GM10266 (cell line): ENCODE measurements around the gene HIVEP1.

Experiments used
- DNase-seq: peaks from one replicate; pipeline ENCODE4 v3.0.0; 2012; ENCODE audit errors: extremely low spot score
- TF ChIP-seq, protein P1 (sequence below): IDR thresholded peaks from 2 replicates; pipeline ENCODE4 v1.5.1; 2012; ENCODE audit warnings: mild to moderate bottlenecking, low read depth; ENCODE audit not compliant: control insufficient read depth, insufficient read depth; ENCODE audit errors: missing control alignments

The HIVEP1 gene

GRCh38 chr6:12071064-12071615 is 59.0 kb downstream of the HIVEP1 start:
- no peak for DNase-seq
- TF ChIP-seq, protein P1, sequence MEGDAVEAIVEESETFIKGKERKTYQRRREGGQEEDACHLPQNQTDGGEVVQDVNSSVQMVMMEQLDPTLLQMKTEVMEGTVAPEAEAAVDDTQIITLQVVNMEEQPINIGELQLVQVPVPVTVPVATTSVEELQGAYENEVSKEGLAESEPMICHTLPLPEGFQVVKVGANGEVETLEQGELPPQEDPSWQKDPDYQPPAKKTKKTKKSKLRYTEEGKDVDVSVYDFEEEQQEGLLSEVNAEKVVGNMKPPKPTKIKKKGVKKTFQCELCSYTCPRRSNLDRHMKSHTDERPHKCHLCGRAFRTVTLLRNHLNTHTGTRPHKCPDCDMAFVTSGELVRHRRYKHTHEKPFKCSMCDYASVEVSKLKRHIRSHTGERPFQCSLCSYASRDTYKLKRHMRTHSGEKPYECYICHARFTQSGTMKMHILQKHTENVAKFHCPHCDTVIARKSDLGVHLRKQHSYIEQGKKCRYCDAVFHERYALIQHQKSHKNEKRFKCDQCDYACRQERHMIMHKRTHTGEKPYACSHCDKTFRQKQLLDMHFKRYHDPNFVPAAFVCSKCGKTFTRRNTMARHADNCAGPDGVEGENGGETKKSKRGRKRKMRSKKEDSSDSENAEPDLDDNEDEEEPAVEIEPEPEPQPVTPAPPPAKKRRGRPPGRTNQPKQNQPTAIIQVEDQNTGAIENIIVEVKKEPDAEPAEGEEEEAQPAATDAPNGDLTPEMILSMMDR, result no peak

GRCh38 chr6:12075067-12075563 is 63.0 kb downstream of the HIVEP1 start:
- peak; percentile 13 for DNase-seq
- TF ChIP-seq, protein P1, result peak; percentile 40

DNA sequence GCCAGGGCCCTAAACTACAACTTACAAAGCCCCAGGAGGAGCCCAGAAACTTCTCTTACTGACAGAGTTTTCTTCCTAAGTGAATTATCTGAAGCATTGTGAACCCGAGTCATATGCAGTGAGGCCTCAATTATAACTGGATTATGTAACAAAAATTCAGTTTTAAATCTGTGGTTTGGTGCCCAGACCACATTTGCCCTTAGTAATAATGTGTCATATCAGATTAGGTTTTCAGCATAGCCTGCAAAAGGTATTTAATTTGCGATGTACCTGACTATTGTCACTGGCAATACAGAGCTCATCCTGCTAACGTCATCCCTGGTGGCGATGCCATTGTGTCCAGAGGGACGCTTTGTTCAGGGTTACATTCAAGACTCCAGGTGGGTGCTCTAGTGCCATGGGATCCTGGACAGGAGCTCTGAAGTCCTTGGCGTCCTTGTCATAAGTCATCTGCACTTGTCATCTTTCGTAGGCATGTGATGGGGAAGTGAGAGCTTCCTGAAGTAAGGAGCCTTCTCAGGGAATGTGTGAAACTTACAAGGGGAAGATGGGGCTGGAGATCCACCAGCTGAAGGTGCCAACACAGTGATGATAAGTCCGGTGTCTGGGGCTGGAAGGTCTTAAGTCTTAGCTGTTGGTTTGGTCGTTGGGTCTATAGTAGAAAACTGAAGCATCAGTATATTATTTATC is 65.1 kb downstream of the HIVEP1 start:
- DNase-seq, result no peak
- TF ChIP-seq, protein P1, result no peak

DNA sequence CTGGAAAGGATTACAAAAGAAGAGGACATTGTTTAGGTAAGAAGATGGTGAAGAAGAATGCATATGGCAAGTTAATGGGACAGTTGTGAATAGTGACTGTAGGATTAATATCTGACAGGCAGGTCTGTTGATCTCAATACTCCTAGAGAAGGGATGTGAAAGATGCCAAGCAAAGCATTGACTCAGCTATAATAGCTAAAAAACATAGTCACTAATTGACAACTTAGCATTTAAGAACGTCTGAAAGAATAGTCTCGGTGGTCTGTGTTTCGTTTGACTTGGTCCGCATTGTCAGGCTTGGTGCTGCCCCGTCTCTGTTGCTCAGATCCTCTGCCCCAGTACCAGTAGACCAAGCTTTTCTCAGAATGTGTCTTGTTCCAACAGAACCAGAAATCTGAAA is 65.9 kb downstream of the HIVEP1 start:
- TF ChIP-seq, protein P1, result no peak
- no peak for DNase-seq

- TF ChIP-seq, protein P1, result no peak
- no peak for DNase-seq
These were observed 69.7 kb downstream of the HIVEP1 start for GRCh38 chr6:12081771-12082170.

- no peak for DNase-seq
These were observed 70.3 kb downstream of the HIVEP1 start for GRCh38 chr6:12082368-12082767.

More at GRCh38 chr6:12082368-12082767, 70.3 kb downstream of the HIVEP1 start:
- TF ChIP-seq, protein P1, result no peak
